ENCODE results near the gene ALDH2.
"Not testable (repeated sequence)": the region's sequence is repeated elsewhere in the genome, so short reads cannot be mapped to it uniquely, and the experiment has no call there.

The ALDH2 gene

DNA sequence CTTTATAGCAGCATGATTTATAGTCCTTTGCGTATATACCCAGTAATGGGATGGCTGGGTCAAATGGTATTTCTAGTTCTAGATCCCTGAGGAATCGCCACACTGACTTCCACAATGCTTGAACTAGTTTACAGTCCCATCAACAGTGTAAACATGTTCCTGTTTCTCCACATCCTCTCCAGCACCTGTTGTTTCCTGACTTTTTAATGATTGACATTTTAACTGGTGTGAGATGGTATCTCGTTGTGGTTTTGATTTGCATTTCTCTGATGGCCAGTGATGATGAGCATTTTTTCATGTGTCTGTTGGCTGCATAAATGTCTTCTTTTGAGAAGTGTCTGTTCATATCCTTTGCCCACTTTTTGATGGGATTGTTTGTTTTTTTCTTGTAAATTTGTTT, 62.9 kb downstream of the ALDH2 start:
- not testable (repeated sequence) for DNase-seq

DNA sequence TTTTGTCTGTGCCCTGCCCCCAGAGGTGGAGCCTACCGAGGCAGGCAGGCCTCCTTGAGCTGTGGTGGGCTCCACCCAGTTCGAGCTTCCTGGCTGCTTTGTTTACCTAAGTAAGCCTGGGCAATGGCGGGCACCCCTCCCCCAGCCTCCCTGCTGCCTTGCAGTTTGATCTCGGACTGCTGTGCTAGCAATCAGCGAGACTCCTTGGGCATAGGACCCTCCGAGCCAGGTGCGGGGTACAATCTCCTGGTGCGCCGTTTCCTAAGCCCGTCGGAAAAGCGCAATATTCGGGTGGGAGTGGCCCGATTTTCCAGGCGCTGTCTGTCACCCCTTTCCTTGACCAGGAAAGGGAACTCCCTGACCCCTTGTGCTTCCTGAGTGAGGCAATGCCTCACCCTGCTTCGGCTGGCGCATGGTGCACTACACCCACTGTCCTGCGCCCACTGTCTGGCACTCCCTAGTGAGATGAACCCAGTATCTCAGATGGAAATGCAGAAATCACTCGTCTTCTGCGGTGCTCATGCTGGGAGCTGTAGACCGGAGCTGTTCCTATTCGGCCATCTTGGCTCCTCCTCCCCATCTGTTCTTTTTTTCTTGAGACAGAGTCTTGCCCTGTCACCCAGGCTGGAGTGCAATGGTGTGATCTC, 68.1 kb downstream of the ALDH2 start:
- DNase-seq: not testable (repeated sequence)

DNA sequence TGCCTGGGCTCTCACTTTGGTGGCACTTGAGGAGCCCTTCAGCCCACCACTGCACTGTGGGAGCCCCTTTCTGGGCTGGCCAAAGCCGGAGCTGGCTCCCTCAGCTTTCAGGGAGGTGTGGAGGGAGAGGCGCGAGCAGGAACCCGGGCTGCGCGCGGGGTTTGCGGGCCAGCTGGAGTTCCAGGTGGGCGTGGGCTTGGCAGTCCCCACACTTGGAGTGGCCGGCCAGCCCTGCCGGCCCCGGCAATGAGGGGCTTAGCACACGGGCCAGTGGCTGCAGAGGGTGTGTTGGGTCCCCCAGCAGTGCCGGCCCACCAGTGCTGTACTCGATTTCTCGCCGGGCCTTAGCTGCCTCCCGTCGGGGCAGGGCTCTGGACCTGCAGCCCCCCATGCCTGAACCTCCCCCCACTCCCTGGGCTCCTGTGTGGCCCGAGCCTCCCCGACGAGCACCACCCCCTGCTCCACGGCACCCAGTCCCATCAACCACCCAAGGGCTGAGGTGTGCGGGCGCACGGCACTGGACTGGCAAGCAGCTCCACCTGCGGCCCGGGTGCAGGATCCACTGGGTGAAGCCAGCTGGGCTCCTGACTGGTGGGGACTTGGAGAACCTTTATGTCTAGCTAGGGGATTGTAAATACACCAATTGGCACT, 68.9 kb downstream of the ALDH2 start:
- not testable (repeated sequence) for DNase-seq

DNA sequence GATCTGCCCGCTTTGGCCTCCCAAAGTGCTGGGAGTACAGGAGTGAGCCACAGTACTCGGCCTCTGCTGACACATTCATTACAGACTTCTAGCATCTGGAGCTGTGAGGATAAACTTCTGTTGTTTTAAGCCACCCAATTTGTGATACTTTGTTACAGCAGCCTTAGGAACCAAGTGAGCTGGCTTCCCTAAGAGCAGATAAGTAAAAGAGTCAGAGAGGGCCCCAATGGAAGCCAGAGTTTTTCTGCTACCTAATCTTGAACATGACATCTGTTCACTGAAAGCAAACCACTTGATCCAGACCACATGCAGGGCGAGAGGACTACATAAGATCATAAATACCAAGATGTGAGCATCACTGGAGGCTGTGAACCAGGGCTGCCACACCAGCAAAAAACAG, 71.6 kb downstream of the ALDH2 start:
- DNase-seq: no peak

DNA sequence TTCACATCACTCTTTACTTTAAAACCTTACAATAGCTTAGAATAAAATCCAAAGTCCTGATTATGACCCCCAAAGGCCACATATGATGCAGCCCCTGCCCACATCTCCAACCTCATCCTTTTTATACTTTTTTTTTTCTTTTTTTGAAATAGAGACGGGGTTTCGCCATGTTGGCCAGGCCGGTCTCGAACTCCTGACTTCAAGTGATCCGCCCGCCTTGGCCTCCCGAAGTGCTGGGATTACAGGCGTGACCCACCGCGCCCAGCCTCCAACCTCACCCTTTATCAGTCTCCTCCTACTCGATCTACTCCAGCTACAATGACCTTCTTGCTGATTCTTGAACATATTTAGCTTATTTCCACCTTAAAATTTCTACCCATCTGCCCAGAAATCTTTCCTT, 74.1 kb downstream of the ALDH2 start:
- DNase-seq: peak; percentile 24

DNA sequence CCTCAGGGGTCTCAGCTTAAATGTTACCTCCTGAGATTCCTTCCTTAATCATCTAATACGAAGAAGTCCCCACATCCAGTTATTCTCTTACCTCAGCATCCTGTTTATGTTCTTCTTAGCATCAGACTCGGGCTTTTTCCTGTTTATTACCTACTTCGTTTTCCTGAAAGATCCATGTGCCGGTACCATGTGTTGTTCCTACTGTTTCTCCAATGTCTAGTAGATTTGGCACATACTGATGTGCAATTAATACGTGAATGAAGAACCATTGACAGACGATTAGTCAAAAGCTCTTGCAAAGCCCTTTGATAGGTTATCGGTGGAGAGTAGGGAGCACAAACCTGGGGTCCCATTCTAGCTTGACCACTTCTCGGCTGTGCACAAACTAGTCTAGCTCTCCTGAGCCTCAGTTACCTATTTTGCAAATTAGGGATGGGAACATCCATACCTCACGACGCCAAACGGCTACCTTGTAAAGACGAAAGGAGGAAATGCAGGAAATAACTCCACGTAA, 74.6 kb downstream of the ALDH2 start:
- no peak for DNase-seq

DNA sequence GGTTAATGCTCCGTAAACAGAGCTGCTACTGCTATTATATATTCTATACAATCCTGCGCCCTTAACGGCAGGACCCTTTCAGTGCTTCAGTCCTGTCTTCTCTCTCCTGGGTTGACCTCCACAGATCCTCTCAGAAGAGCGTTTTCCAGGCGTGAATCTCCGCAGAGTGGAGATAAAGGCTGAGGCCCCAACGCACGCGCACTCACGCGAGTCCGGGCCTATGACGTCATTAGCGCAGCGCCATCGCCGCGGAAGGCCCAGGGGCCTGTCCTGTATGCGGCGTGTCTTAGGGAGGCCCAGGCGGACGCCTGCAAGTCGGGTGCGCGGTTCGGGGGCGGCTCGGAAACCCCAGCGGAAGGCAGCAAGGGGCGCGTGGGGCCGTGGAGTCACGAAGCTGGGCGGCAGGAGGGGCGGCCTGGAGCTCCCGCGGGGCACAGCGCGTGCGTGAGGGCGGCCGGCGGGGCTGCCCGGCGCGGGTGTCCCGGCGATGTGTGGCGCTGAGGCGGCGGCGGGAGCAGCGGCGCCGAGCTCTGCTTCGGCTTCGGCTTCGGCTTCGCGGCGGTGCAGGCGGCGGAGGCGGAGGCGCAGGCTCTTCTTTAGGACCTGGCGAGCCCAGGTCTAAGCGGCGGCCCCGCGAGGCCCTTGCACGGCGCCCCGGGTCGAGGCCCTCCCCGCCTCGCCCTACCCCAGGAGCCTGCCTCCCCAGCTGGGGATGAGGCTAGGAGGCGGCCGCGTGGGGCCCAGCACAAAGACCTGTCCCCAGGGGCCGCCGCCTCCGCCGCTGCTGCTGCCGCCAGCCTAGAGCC, 75.2 kb downstream of the ALDH2 start, which contains the start of gene MAPKAPK5:
Gene MAPKAPK5 (plus strand): TSS at position 479 of the 806 bp plus-strand sequence. CDS start 506 bp downstream, outside the sequence.
- peak; percentile 98 for DNase-seq

DNA sequence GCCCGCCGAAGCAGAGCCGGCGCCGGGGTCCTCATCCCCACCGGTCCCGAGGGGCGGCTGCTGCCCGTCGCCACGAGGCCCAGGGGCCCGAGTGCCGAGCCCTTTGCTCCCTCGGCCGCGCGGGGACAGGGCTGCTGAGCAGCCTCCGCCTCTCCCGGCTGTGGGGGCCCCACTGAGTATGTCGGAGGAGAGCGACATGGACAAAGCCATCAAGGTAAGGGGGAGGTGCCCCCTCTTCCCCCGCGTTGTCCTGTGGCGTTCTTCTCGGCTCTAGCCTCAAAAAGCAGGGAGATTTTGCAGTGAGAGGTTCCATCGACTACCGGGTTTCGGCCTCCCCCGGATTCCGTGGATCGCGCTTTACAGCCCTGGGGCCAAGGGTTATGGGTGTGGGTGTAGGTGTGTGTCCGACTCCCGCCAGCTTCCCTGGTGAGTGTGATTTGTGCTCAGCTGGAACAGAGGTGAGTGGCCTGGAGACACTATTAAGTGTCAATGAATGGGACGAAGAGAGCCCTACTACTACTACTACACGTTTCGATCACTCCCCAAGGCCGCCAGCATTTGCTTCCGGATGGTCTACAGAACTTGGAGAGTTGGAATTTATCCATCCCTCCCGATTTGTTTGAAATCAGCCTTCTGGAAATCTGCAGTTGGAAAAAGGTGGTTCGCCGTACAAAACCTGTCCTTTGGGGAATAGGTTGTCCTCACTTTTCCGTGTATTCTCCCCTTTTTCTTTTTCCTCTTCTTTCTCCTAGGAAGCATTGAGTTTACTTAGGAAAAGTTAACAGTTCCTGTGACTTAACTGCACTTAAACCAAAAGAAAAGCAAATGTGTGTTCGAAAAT, 76.0 kb downstream of the ALDH2 start:
- DNase-seq: peak; percentile 55

DNA sequence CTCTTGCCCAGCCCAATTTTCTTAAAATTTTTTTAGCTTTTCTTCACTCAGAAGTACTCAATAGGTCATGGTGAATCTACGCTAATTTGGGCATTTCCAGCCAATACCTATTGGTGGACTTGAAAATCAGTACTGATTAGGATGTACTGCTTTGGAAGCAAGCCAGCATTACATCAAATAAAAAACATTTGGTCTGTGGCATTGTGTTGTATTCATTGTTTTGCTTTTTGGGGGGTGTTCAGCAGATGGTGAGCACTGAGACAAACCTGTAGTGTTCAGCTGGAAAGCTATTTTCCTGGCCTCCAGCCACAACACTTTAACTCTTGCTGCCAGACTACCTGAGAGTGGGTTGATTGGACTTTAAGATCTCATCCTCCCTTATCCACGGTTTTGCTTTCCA, 79.3 kb downstream of the ALDH2 start:
- no peak for DNase-seq

DNA sequence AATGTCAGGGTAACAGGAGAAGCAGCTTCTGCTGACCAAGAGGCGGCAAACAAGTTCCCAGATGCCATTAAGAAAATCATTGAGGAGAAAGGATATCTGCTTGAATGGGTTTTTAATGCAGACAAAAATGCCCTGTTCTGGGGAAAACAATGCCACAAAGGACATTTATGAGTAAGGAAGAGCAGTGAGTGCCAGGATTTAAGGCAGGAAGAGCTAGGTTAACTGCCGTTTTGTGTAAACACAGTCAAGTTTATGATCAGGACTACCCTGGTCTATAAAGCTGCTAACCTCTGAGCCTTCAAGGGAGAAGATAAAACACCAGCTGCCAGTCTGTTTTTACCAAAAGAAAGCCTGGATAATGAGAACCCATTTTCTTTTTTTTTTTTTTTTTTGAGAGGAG, 83.8 kb downstream of the ALDH2 start:
- DNase-seq: no peak

DNA sequence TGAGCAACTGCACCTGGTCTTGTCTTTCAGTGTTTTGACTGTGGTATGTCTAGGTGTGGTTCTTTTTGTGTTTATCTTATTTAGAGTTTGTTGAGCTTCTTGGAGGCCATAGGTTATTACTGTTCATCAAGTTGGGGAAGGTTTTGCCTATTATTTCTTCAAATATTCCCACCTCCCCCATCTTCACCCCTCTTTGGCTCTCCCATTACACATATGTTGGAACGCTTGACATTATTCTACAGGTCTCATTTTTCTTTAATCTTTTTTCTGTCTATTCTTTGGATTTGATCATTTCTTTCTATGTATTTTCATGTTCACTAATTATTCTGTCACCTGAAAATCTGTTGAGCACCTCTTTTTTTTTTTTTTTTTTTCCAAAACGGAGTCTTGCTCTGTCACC, 91.5 kb downstream of the ALDH2 start:
- no peak for DNase-seq

DNA sequence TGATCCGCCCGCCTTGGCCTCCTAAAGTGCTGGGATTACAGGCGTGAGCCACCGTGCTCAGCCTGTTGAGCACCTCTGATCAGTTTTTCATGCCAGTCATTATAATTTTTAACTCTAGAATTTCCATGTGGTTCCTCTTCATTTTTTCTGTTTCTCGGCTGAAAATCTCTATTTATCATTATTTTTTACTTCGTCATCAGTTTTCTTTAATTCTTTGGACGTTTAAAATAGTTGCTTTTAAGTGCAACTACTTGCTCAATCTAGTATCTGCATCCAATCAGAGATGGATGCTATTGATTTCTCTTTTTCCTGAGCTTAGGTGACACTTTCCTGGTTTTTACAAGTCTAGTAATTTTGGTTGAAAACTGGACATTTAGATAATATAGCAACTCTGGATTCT, 92.0 kb downstream of the ALDH2 start:
- no peak for DNase-seq

DNA sequence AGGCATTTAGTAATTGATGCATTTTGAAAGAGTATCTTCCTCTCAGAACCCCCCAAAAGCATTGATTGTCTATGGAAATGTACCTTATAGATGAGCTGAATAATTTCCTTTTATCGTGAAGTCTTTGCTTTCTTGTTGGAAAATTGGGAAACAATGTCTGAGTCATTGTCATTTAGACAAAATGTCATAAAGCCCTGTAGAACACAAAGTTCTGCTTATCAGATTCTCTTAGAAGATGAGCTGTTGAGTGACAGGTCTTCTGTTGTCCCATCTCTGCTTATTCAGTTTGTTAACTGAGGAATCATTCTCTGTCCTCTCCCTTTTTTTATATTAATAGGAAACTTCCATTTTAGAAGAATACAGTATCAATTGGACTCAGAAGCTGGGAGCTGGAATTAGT, 98.2 kb downstream of the ALDH2 start:
- no peak for DNase-seq

All from activated CD4-positive, alpha-beta T cell treated with anti-CD3 and anti-CD28 coated beads for 48 hours (primary cell).